ENCODE data around the gene TREH.
"Not testable (repeated sequence)": the region's sequence is repeated elsewhere in the genome, so short reads cannot be mapped to it uniquely, and the experiment has no call there.

TREH gene

GRCh38 chr11:118684187-118684586, 4.7 kb upstream of the TREH start:
- Histone ChIP-seq H3K27me3 (ENCODE audit: control insufficient read depth, insufficient read depth, low read length) (no peaks in the 10 kb centered on the region), H3K4me3 (ENCODE audit: low read depth, low read length) (no peak overlapping the region), H3K9ac (ENCODE audit: low read depth, low read length) (no peak overlapping the region), H3K4me1 (ENCODE audit: control insufficient read depth, insufficient read depth, low read length) (no peaks in the 10 kb centered on the region; the same call in 1 of the 2 replicates), H3K9me3 (ENCODE audit: control insufficient read depth, insufficient read depth, low read length) (no peaks in the 10 kb centered on the region), H3K27ac (ENCODE audit: low read depth, low read length) (no peak overlapping the region), H3K36me3 (ENCODE audit: control insufficient read depth, insufficient read depth, low read length) (no peaks in the 10 kb centered on the region)

- H3K4me3 ChIP-seq (ENCODE audit: low read depth, low read length); H3K27me3 ChIP-seq (ENCODE audit: control insufficient read depth, insufficient read depth, low read length); H3K27ac ChIP-seq (ENCODE audit: low read depth, low read length); H3K9me3 ChIP-seq (ENCODE audit: control insufficient read depth, insufficient read depth, low read length); H3K4me1 ChIP-seq (ENCODE audit: control insufficient read depth, insufficient read depth, low read length); H3K36me3 ChIP-seq (ENCODE audit: control insufficient read depth, insufficient read depth, low read length); H3K9ac ChIP-seq (ENCODE audit: low read depth, low read length): not testable (repeated sequence)
Measured at GRCh38 chr11:118682939-118683338, 3.5 kb upstream of the TREH start.

- H3K36me3 ChIP-seq (ENCODE audit: control insufficient read depth, insufficient read depth, low read length): no peaks in the 10 kb centered on the region
- H3K9ac ChIP-seq (ENCODE audit: low read depth, low read length): no peak overlapping the region
- no peak overlapping the region for H3K27ac ChIP-seq (ENCODE audit: low read depth, low read length)
- H3K4me1 ChIP-seq (ENCODE audit: control insufficient read depth, insufficient read depth, low read length): no peaks in the 10 kb centered on the region
- H3K4me3 ChIP-seq (ENCODE audit: low read depth, low read length): no peak overlapping the region
- no peaks in the 10 kb centered on the region for H3K27me3 ChIP-seq (ENCODE audit: control insufficient read depth, insufficient read depth, low read length)
- no peaks in the 10 kb centered on the region for H3K9me3 ChIP-seq (ENCODE audit: control insufficient read depth, insufficient read depth, low read length)
Measured at GRCh38 chr11:118682372-118682771, 2.9 kb upstream of the TREH start.

GRCh38 chr11:118678908-118679307, 542 bp downstream of the TREH start:
- not testable (repeated sequence) for H3K9ac ChIP-seq (ENCODE audit: low read depth, low read length); H3K27me3 ChIP-seq (ENCODE audit: control insufficient read depth, insufficient read depth, low read length); H3K27ac ChIP-seq (ENCODE audit: low read depth, low read length); H3K4me3 ChIP-seq (ENCODE audit: low read depth, low read length); H3K36me3 ChIP-seq (ENCODE audit: control insufficient read depth, insufficient read depth, low read length); H3K4me1 ChIP-seq (ENCODE audit: control insufficient read depth, insufficient read depth, low read length); H3K9me3 ChIP-seq (ENCODE audit: control insufficient read depth, insufficient read depth, low read length)

- H3K9me3 ChIP-seq (ENCODE audit: control insufficient read depth, insufficient read depth, low read length): peaks cover 10% of the 10 kb centered on the region; the same call in 1 of the 2 replicates
- no peak overlapping the region for H3K27ac ChIP-seq (ENCODE audit: low read depth, low read length)
- H3K4me1 ChIP-seq (ENCODE audit: control insufficient read depth, insufficient read depth, low read length): no peaks in the 10 kb centered on the region
- no peaks in the 10 kb centered on the region for H3K36me3 ChIP-seq (ENCODE audit: control insufficient read depth, insufficient read depth, low read length)
- H3K4me3 ChIP-seq (ENCODE audit: low read depth, low read length): no peak overlapping the region
- no peaks in the 10 kb centered on the region for H3K27me3 ChIP-seq (ENCODE audit: control insufficient read depth, insufficient read depth, low read length)
- H3K9ac ChIP-seq (ENCODE audit: low read depth, low read length): no peak overlapping the region
Measured at GRCh38 chr11:118677977-118678376, 1.5 kb downstream of the TREH start.

GRCh38 chr11:118674082-118674435, 5.4 kb downstream of the TREH start:
- Histone ChIP-seq H3K9ac (ENCODE audit: low read depth, low read length) (no peak overlapping the region), H3K4me3 (ENCODE audit: low read depth, low read length) (no peak overlapping the region), H3K27ac (ENCODE audit: low read depth, low read length) (no peak overlapping the region), H3K36me3 (ENCODE audit: control insufficient read depth, insufficient read depth, low read length) (no peaks in the 10 kb centered on the region), H3K4me1 (ENCODE audit: control insufficient read depth, insufficient read depth, low read length) (no peaks in the 10 kb centered on the region), H3K27me3 (ENCODE audit: control insufficient read depth, insufficient read depth, low read length) (no peaks in the 10 kb centered on the region), H3K9me3 (ENCODE audit: control insufficient read depth, insufficient read depth, low read length) (peaks cover 10% of the 10 kb centered on the region; the same call in 1 of the 2 replicates)

GRCh38 chr11:118673361-118674081, 5.9 kb downstream of the TREH start:
- Histone ChIP-seq H3K4me1 (ENCODE audit: control insufficient read depth, insufficient read depth, low read length) (no peaks in the 10 kb centered on the region), H3K27me3 (ENCODE audit: control insufficient read depth, insufficient read depth, low read length) (no peaks in the 10 kb centered on the region), H3K9me3 (ENCODE audit: control insufficient read depth, insufficient read depth, low read length) (peaks cover 10% of the 10 kb centered on the region; the same call in 1 of the 2 replicates), H3K9ac (ENCODE audit: low read depth, low read length) (no peak overlapping the region), H3K36me3 (ENCODE audit: control insufficient read depth, insufficient read depth, low read length) (no peaks in the 10 kb centered on the region), H3K27ac (ENCODE audit: low read depth, low read length) (no peak overlapping the region), H3K4me3 (ENCODE audit: low read depth, low read length) (no peak overlapping the region)

DNA sequence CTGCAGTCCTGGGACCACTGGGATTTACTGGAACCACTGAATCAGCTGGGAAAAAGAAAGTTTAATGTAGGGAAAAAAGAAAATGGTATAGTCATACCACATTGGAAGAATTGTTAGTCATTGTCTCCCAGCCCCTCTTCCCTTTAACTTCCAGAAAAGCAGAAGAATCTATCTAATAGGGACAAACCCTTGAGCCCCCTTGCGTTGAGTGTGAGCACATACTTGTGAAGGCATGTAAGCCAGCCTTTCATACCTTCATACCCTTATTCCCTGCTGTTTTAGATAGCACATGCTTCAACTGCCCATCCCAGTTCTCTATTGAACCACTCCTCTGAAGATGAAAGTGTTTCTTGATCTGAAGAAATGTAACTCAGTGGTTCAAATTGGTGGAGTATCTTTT, 6.6 kb downstream of the TREH start:
- no peak overlapping the region for H3K4me3 ChIP-seq (ENCODE audit: low read depth, low read length)
- H3K9me3 ChIP-seq (ENCODE audit: control insufficient read depth, insufficient read depth, low read length): peaks cover 10% of the 10 kb centered on the region; the same call in 1 of the 2 replicates
- no peaks in the 10 kb centered on the region for H3K4me1 ChIP-seq (ENCODE audit: control insufficient read depth, insufficient read depth, low read length)
- H3K27me3 ChIP-seq (ENCODE audit: control insufficient read depth, insufficient read depth, low read length): no peaks in the 10 kb centered on the region
- H3K36me3 ChIP-seq (ENCODE audit: control insufficient read depth, insufficient read depth, low read length): no peaks in the 10 kb centered on the region
- H3K27ac ChIP-seq (ENCODE audit: low read depth, low read length): no peak overlapping the region
- no peak overlapping the region for H3K9ac ChIP-seq (ENCODE audit: low read depth, low read length)

GRCh38 chr11:118671254-118671653, 8.2 kb downstream of the TREH start:
- no peak overlapping the region for H3K27ac ChIP-seq (ENCODE audit: low read depth, low read length)
- H3K27me3 ChIP-seq (ENCODE audit: control insufficient read depth, insufficient read depth, low read length): no peaks in the 10 kb centered on the region
- H3K36me3 ChIP-seq (ENCODE audit: control insufficient read depth, insufficient read depth, low read length): no peaks in the 10 kb centered on the region
- no peak overlapping the region for H3K4me3 ChIP-seq (ENCODE audit: low read depth, low read length)
- no peak overlapping the region for H3K9ac ChIP-seq (ENCODE audit: low read depth, low read length)
- H3K4me1 ChIP-seq (ENCODE audit: control insufficient read depth, insufficient read depth, low read length): no peaks in the 10 kb centered on the region
- H3K9me3 ChIP-seq (ENCODE audit: control insufficient read depth, insufficient read depth, low read length): peaks cover 5% of the 10 kb centered on the region; the same call in 1 of the 2 replicates

GRCh38 chr11:118670063-118670462, 9.4 kb downstream of the TREH start:
- Histone ChIP-seq H3K36me3 (ENCODE audit: control insufficient read depth, insufficient read depth, low read length) (no peaks in the 10 kb centered on the region), H3K4me1 (ENCODE audit: control insufficient read depth, insufficient read depth, low read length) (no peaks in the 10 kb centered on the region), H3K9me3 (ENCODE audit: control insufficient read depth, insufficient read depth, low read length) (no peaks in the 10 kb centered on the region), H3K27ac (ENCODE audit: low read depth, low read length) (no peak overlapping the region), H3K27me3 (ENCODE audit: control insufficient read depth, insufficient read depth, low read length) (no peaks in the 10 kb centered on the region), H3K4me3 (ENCODE audit: low read depth, low read length) (no peak overlapping the region), H3K9ac (ENCODE audit: low read depth, low read length) (no peak overlapping the region)

DNA sequence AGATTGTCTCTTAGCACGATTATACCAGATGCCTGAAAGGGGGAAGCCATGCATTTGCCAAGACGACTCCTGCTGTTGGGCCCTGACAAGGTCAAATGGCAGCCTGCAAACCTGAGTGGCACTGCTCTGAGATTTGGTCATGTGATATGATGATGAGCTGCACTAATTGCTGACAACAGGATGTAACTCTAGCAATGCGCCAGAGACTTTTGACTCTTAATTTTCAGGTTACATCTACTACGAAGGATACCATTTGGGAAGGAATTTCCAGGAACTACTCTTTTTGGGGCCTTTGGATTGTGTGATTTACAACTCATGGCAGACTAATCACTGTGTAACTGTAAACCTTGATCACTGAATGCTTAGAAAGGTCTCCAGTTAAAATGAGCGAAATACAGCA, 13.1 kb downstream of the TREH start:
- Histone ChIP-seq H3K27me3 (ENCODE audit: control insufficient read depth, insufficient read depth, low read length) (no peaks in the 10 kb centered on the region), H3K9ac (ENCODE audit: low read depth, low read length) (no peak overlapping the region), H3K27ac (ENCODE audit: low read depth, low read length) (no peak overlapping the region), H3K36me3 (ENCODE audit: control insufficient read depth, insufficient read depth, low read length) (no peaks in the 10 kb centered on the region), H3K9me3 (ENCODE audit: control insufficient read depth, insufficient read depth, low read length) (no peaks in the 10 kb centered on the region), H3K4me1 (ENCODE audit: control insufficient read depth, insufficient read depth, low read length) (no peaks in the 10 kb centered on the region), H3K4me3 (ENCODE audit: low read depth, low read length) (no peak overlapping the region)
